GM18870 (cell line): ENCODE data around the gene CAPRIN1.

Experiments
- ATAC-seq: cut with Tn5 transposase; IDR thresholded peaks from one replicate; pipeline ENCODE4 v1.9.1; 2021; ENCODE audit warnings: moderate library complexity; ENCODE audit not compliant: unreplicated experiment

CAPRIN1 gene

GRCh38 chr11:34051349-34052035, at the start of gene CAPRIN1:
Gene CAPRIN1, plus strand, starts transcription at chr11:34051731. Its CDS starts 690 bp downstream, at chr11:34052421.
- ATAC-seq, result peak; percentile 46

- no peak for ATAC-seq
Measured at GRCh38 chr11:34002420-34002819, 49.1 kb upstream of the CAPRIN1 start.

DNA sequence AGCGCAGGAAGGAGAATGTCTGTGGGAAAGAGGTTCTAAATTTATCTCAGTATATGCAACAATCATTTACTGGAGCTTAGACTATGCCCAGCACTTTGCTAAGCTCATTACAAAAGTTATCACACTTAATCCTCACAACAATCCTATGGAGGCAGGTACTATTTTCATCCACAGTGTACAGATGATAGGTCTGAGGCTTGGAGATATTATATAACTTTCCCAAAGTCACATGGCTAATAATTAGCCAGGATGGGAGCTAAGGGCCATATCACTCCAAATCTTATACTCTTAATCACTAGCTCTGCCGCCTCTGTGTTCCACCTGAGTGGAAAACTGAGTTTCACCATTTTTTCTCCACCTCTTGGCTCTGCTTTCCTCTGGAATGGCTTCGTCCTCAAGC, 47.3 kb upstream of the CAPRIN1 start:
- no peak for ATAC-seq

DNA sequence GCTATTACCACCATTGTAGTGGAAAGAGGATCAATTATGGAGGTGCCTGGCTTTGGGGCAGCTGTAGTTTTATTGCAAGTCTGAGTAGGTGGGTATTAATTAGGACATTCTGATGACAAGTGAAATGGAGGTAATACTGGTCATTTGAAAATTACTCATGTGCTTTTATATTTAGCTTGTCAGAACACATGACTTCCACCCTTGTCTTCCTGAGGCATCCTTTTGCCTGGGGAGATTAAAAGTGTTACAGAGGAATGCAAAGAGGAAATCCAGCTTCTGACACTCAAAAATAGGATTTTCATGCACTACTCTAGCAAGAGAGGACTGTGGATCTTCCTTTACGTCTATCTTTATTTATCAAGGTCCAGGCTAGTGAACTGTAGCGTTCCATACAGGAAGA, 44.7 kb upstream of the CAPRIN1 start:
- ATAC-seq, result no peak

- no peak for ATAC-seq
Measured at GRCh38 chr11:34012734-34013133, 38.8 kb upstream of the CAPRIN1 start.

GRCh38 chr11:34013898-34014571, 37.5 kb upstream of the CAPRIN1 start:
- ATAC-seq, result no peak

DNA sequence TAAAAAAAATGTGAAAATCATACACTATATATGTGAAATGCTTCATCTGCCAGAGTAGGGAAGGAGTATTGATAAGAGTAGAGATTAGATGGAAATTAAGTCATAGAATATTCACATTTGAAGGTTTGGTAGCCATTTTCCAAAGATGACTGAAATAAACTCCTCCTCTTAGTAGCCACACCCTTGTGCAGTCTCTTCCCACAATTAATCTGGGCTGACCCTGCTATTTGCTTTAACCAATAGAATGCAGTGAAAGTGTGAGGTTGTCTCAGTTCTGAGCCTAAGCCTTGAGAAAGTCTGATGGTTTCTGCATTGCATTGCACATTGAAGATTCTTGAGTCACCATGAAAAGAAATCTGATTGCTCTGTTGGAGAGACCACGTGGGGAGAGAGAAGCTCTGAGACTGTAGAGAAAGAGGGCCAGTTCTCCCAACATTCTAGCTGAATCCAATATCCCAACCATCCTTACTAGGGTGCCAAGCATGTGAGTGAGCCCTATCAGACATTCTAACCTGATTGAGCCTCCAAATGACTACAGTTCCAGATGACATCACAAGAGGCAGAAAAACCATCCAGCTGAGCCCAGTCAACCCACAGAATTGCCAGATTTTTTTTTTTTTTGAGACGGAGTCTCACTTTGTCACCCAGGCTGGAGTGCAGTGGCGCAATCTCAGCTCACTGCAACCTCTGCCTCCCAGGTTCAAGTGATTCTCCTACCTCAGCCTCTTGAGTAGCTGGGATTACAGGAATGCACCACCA, 29.4 kb upstream of the CAPRIN1 start:
- no peak for ATAC-seq

- ATAC-seq, result no peak
Measured at GRCh38 chr11:34026432-34026831, 25.1 kb upstream of the CAPRIN1 start.

GRCh38 chr11:34027516-34028408, 23.8 kb upstream of the CAPRIN1 start:
- ATAC-seq, result no peak

DNA sequence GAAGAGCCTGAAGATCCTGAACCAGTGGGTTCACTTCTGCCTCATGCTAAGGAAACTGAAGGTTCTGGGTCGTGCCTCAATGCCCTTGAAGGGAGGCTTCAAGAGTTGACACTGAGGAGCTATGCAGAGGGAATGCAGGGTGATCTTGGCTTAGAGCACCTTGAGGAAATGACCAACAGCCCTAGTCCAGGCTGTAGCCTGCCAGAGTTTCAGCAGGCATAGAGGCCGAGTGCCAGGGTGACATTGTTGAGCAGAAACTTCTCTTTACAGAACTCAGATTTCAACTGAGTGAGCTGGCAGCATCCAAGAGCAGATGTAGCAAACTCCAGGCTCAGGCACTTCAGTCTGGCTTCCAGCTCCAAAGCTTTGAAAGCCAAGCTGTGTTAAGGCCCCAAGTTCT, 23.1 kb upstream of the CAPRIN1 start:
- no peak for ATAC-seq

DNA sequence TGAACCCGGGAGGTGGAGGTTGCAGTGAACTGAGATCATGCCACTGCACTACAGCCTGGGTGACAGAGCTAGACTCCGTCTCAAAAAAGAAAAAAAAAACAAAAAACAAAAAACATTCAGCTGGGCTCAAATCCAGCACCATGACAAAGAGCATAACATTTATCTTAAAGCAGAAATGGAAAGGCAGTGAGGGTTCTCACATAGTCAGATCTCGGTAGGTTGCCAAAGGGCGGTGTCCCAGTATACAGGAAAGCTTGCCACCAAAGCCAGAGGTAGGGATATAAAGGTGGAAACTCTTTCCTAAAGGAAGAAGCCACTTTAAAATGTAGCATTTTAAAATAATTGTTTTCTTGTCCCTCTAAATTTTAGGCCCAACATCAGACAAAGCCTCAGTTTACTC, 22.4 kb upstream of the CAPRIN1 start:
- ATAC-seq, result no peak

DNA sequence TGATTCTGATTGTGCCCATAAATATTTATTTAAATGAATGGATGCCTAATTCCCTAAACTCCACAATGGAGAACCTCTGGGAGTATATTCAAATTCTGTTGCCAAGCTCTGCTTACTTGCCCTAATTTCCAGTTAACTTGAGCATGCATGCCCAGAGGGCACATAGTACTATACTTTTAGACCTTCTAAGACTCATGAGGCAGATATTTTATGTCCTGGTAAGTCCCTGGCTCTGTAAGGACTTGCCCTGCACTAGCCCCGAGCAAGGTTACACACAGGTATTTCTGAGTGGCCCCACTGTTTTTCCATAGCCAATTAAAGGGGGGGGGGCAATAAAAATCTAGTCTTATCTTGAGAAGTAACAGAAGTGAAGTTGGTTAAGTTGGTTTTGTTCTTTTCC, 21.1 kb upstream of the CAPRIN1 start:
- no peak for ATAC-seq

DNA sequence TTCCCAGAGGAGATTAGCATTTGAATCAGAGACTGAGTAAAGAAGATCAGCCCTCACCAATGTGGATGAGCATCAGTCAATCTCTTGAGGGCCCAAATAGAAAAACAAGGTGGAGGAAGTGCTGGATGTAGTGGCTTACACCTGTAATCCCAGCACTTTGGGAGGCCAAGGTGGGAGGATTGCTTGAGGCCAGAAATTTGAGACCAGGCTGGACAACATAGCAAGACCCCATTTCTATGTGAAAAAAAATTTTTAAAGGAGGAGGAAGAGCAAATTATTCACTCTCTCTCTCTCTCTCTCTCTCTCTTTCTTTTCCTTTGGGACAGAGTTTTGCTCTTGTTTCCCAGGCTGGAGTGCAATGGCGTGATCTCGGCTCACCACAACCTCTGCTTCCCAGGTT, 18.1 kb upstream of the CAPRIN1 start:
- ATAC-seq, result no peak

GRCh38 chr11:34034053-34034452, 17.5 kb upstream of the CAPRIN1 start:
- ATAC-seq, result no peak

DNA sequence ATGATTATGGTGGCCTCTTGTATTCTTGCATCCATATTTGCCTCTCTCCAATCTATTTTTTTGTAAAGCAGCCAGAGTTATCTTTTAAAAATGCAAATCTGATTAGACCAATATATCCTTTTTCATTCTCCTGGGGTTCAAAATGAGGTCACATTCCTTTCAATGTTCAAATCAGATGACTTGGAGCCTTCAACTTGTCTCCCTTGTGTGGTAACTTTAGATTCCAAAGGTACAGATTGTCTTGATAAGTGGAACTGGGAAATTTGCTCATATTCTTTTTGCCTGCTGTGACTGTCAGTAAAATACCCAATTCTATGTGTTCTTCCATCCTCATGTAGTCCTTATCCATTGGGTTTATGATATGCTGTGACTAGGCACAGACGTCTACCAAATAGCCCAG, 15.1 kb upstream of the CAPRIN1 start:
- no peak for ATAC-seq

DNA sequence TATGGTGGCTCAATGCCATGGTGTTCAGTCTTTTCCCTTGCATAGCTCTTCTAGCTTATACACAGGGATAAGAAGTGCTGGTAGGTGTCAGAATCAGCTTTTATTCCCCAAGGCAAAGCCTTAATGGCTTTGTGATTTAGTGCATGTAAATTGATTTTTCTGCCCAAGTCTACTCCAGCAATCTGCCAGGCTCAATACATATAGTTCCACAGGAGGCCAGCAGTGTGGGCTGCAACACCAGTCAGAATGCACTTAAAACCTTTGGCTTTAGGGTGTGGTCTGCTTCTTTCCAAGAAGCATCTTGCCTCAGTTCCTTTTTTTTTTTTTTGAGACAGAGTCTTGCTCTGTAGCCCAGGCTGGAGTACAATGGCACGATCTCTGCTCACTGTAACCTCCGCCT, 14.5 kb upstream of the CAPRIN1 start:
- no peak for ATAC-seq

DNA sequence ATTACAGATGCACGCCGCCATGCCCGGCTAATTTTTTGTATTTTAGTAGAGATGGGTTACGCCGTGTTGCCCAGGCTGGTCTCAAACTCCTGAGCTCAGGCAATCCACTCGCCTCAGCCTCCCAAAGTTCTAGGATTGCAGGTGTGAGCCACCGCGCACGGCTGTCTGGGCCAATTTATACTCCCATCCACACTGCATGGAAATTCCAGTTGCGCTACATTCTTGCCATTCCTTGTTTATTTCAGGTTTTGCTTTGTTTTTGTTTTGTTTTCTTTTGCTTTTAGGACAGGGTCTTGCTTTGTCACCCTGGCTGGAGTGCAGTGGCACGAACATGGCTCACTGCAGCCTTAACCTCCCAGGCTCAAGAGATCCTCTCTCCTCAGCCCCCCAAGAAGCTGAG, 11.0 kb upstream of the CAPRIN1 start:
- ATAC-seq, result no peak

GRCh38 chr11:34044664-34045485, 6.7 kb upstream of the CAPRIN1 start:
- ATAC-seq, result no peak

DNA sequence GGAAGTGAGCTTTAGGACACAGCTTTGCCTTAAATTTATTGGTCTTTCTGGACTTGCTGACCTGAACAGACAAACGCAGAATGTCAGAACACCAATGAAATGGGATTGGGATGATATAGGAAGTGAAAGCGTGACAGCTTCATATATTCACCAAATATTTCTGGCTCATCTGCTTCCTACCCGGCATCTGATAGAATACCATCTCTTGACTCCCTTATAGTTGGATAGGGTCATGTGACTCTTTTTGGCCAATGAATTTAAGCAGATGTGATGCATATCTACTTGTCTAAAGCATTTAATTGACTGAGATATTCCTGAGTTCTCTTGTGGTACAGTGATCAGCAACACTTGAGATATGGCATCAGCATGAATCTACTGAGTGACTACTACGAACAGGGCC, 2.5 kb upstream of the CAPRIN1 start:
- ATAC-seq, result no peak
